Transverse colon (tissue), 4 donors: ENCODE data around the gene ZNF319.

Source experiments
- CTCF ChIP-seq, 5 experiments: fragments of 200-600 bp in 3 of 5; fragments of 450-650 bp in 2 of 5; sonication (generic) in 3 of 5; IDR thresholded peaks; 1 replicate in 2 of 5; 2 replicates in 3 of 5; pipeline ENCODE4 v1.5.1; 2016 to 2017; ENCODE audit warnings: antibody characterized with exemption in 5 of 5, inconsistent platforms in 3 of 5, mild to moderate bottlenecking in 2 of 5, moderate library complexity in 1 of 5
- EP300 ChIP-seq: sonication (generic); formaldehyde crosslinking; IDR thresholded peaks from one replicate; pipeline ENCODE4 v1.6.1; 2017; ENCODE audit warnings: antibody characterized with exemption, low read depth
- POLR2A ChIP-seq: fragments of 450-650 bp; IDR thresholded peaks from one replicate; pipeline ENCODE4 v1.6.1; 2016; ENCODE audit warnings: antibody characterized with exemption, mild to moderate bottlenecking, moderate library complexity
- POLR2AphosphoS5 ChIP-seq, 3 donors: sonication (generic); formaldehyde crosslinking; IDR thresholded peaks; one replicate each; pipeline ENCODE4 v1.6.1; 2016; ENCODE audit warnings: antibody characterized with exemption in 3 of 3

GRCh38 chr16:58026139-58026704 lies 25.8 kb upstream of the ZNF319 start:
- TF ChIP-seq CTCF (IDR thresholded peaks at IDR 0.05), result no peak
- TF ChIP-seq POLR2AphosphoS5 (IDR thresholded peaks at IDR 0.05), result no peak
- TF ChIP-seq POLR2A, result no peak
- TF ChIP-seq EP300, result no peak
